ENCODE data around the gene AHNAK2. TPM values are rescaled to one million over a fixed set of nuclear protein-coding genes. Genes with fewer than 3 reads are reported as not detected.

The AHNAK2 gene
- total RNA-seq, 4 donors from 2014 or later, result 147 to 313 (median 172) TPM

- TF ChIP-seq POLR2A (IDR thresholded peaks at IDR 0.05) (no peak), CTCF (IDR thresholded peaks at IDR 0.05) (no peak)
- H3K4me1 ChIP-seq, result peaks cover 10 to 48% (median 33%) of the 10 kb centered on the region in 3 donors
- H3K36me3 ChIP-seq, result peaks cover 8 to 55% (median 34%) of the 10 kb centered on the region in 3 donors
- H3K27ac ChIP-seq, result no peak overlapping the region
- H3K4me3 ChIP-seq, result no peak overlapping the region
- 77 to 80% methylated on average over 1 to 16 of the region's 29 CpGs for WGBS, 2 donors
- intact Hi-C loops (cut with DNase I), result no loop called here
- H3K27me3 ChIP-seq, result no peaks in the 10 kb centered on the region
- no peaks in the 10 kb centered on the region for H3K9me3 ChIP-seq
- no peak for DNase-seq
These were observed 33.3 kb upstream of the AHNAK2 start for GRCh38 chr14:105011312-105011990.

GRCh38 chr14:105010891-105011291, 32.7 kb upstream of the AHNAK2 start:
- Histone ChIP-seq H3K36me3 (peaks cover 8 to 61% (median 34%) of the 10 kb centered on the region in 3 donors), H3K4me3 (no peak overlapping the region), H3K4me1 (peaks cover 6 to 44% (median 27%) of the 10 kb centered on the region in 3 donors), H3K27ac (no peak overlapping the region), H3K27me3 (no peaks in the 10 kb centered on the region), H3K9me3 (no peaks in the 10 kb centered on the region)
- no peak for DNase-seq
- WGBS, 2 donors, result 76 to 82% methylated on average over 7 to 15 of the region's 17 CpGs
- TF ChIP-seq CTCF (IDR thresholded peaks at IDR 0.05), result no peak
- intact Hi-C loops (cut with DNase I), result no loop called here

GRCh38 chr14:105010106-105010505, 31.9 kb upstream of the AHNAK2 start:
- H3K27ac ChIP-seq, result no peak overlapping the region
- H3K36me3 ChIP-seq, result peaks cover 8 to 62% (median 34%) of the 10 kb centered on the region in 3 donors
- TF ChIP-seq CTCF (IDR thresholded peaks at IDR 0.05), result no peak
- no peak for TF ChIP-seq POLR2A (IDR thresholded peaks at IDR 0.05)
- DNase-seq, result no peak
- no peaks in the 10 kb centered on the region for H3K9me3 ChIP-seq
- peaks cover 0 to 43% (median 19%) of the 10 kb centered on the region in 3 donors for H3K4me1 ChIP-seq
- intact Hi-C loops (cut with DNase I), result no loop called here
- WGBS, 2 donors, result 73 to 95% methylated on average over 3 to 4 of the region's 4 CpGs
- no peaks in the 10 kb centered on the region for H3K27me3 ChIP-seq
- H3K4me3 ChIP-seq, result no peak overlapping the region

- no peak for DNase-seq
- H3K4me3 ChIP-seq, result no peak overlapping the region
- intact Hi-C loops (cut with DNase I), result no loop called here
- no peak for TF ChIP-seq CTCF (IDR thresholded peaks at IDR 0.05)
- no peak for TF ChIP-seq POLR2A (IDR thresholded peaks at IDR 0.05)
- WGBS, 2 donors, result 90 to 94% methylated on average over 4 to 7 of the region's 19 CpGs
- peaks cover 8 to 62% (median 34%) of the 10 kb centered on the region in 3 donors for H3K36me3 ChIP-seq
- no peaks in the 10 kb centered on the region for H3K27me3 ChIP-seq
- no peaks in the 10 kb centered on the region for H3K9me3 ChIP-seq
- H3K27ac ChIP-seq, result no peak overlapping the region
- peaks cover 0 to 40% (median 0%) of the 10 kb centered on the region in 3 donors for H3K4me1 ChIP-seq
These were observed 29.6 kb upstream of the AHNAK2 start for GRCh38 chr14:105007593-105008264.
